NCI-H82 treated with DMSO at 0.1 percent for 48 hours (cell line): Measurements from ENCODE around the gene FAM199X.
A peak's percentile ranks its signal among the peaks of the same experiment; 100 is the strongest.
"Not testable (repeated sequence)": the region's sequence is repeated elsewhere in the genome, so short reads cannot be mapped to it uniquely, and the experiment has no call there.

Experiments used
- DNase-seq: peaks from one replicate; lab custom pipeline; 2025; ENCODE audit not compliant: unreplicated experiment; lab: John Stamatoyannopoulos, UW

FAM199X gene

GRCh38 chrX:104187931-104188330 lies 21.7 kb downstream of the FAM199X start:
- no peak for DNase-seq

DNA sequence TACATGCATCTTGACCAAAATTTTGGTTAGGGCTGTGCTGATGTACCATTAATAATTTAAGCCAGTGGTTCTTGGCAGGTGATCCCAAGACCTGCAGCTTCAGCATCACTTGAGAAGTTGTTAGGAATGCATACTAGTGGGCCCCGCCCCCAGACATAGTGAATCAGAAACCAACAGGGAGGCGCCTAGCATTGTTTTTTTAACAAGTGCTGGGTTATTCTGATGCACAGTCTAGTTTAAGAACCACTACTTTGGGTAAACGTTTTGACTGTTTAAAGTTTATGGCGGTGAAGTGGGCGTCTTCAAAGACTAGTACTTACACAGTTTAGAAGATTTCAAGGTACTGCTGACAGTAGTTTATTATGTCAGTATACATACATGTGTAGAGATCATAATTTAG lies 23.6 kb downstream of the FAM199X start:
- no peak for DNase-seq

GRCh38 chrX:104193485-104193884 lies 27.2 kb downstream of the FAM199X start:
- DNase-seq = no peak

- no peak for DNase-seq
Observed at GRCh38 chrX:104195013-104195412, 28.8 kb downstream of the FAM199X start.

DNA sequence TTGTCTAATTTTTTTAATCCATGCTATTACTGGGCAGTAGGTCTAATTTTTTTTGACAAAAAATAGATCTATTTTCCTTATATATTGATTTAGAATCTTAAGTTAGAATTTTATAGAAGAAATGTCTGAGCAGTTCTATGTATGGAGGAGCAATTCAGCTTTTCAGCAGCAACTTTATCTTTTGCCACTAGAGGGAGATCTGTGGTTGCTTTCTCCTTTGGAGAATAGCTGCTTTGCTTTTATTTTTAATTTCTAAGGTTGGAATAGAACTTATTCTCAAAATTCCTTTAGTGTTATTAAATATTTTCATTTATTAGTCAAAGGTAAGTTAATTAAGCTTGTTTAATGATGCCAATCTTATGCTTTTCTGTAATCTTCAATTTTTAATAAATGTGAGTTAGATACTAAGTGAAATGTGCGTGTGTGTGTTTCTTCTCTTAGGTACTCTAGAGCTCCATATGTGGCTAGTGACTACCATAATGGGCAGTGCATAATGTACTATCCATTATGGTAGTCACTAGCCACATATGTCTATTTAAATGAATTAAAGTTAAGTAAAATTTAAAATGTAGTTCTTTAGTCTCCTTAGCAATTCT lies 29.3 kb downstream of the FAM199X start:
- DNase-seq = peak; percentile 0

GRCh38 chrX:104205548-104205947 lies 39.3 kb downstream of the FAM199X start:
- DNase-seq = no peak

- no peak for DNase-seq
Observed at GRCh38 chrX:104211187-104211586, 44.9 kb downstream of the FAM199X start.

GRCh38 chrX:104230060-104230459 lies 63.8 kb downstream of the FAM199X start:
- not testable (repeated sequence) for DNase-seq
